Fibroblast of lung (primary cell): ENCODE data around the gene PGK2. TPM values are rescaled to one million over a fixed set of nuclear protein-coding genes. Genes with fewer than 3 reads are reported as not detected.

ENCODE experiments used
- DNase-seq, 2 donors: peaks; one replicate each; pipeline versions ENCODE4 v3.0.0 to v3.0.0-alpha.2; 2010; ENCODE audit warnings: low read depth in 2 of 2
- H2AFZ ChIP-seq: 2 replicates; pipeline ENCODE4 v1.5.1; 2012; ENCODE audit warnings: low read length, control low read depth, inconsistent platforms
- H3K27ac ChIP-seq: 2 replicates; pipeline ENCODE4 v1.5.1; 2011; ENCODE audit warnings: low read length, control low read depth; ENCODE audit not compliant: insufficient read depth
- H3K27me3 ChIP-seq: 2 replicates; pipeline ENCODE4 v1.5.1; 2011; ENCODE audit warnings: mild to moderate bottlenecking, low read length; ENCODE audit not compliant: control insufficient read depth, insufficient read depth
- H3K36me3 ChIP-seq: 2 replicates; pipeline ENCODE4 v1.5.1; 2011; ENCODE audit warnings: low read length; ENCODE audit not compliant: control insufficient read depth, insufficient read depth
- H3K4me1 ChIP-seq: 2 replicates; pipeline ENCODE4 v1.5.1; 2011; ENCODE audit warnings: low read length; ENCODE audit not compliant: control insufficient read depth, insufficient read depth; ENCODE audit errors: extremely low read depth
- H3K4me2 ChIP-seq: 2 replicates; pipeline ENCODE4 v1.5.1; 2011; ENCODE audit warnings: low read length, control low read depth; ENCODE audit not compliant: insufficient read depth; ENCODE audit errors: extremely low read depth
- H3K4me3 ChIP-seq, 4 experiments: fragments of 200-600 bp in 1 of 4; sonication (generic) in 1 of 4; replicated peaks in 1 of 4; 2 replicates each; pipeline ENCODE4 v1.5.1; 2011 to 2016; ENCODE audit warnings: low read length in 4 of 4, low read depth in 3 of 4, mild to moderate bottlenecking in 3 of 4, control low read depth in 2 of 4, inconsistent platforms in 1 of 4, mixed read lengths in 1 of 4; ENCODE audit not compliant: insufficient read depth in 1 of 4; ENCODE audit errors: control extremely low read depth in 1 of 4
- H3K79me2 ChIP-seq: 2 replicates; pipeline ENCODE4 v1.5.1; 2012; ENCODE audit warnings: mild to moderate bottlenecking, low read length, inconsistent platforms; ENCODE audit not compliant: control insufficient read depth, insufficient read depth
- H3K9ac ChIP-seq: 2 replicates; pipeline ENCODE4 v1.5.1; 2011; ENCODE audit warnings: mild to moderate bottlenecking, low read length, control low read depth; ENCODE audit not compliant: insufficient read depth
- H3K9me3 ChIP-seq: 2 replicates; pipeline ENCODE4 v1.5.1; 2012; ENCODE audit warnings: low read depth, low read length; ENCODE audit not compliant: control insufficient read depth, insufficient read depth
- H4K20me1 ChIP-seq: 2 replicates; pipeline ENCODE4 v1.5.1; 2011; ENCODE audit warnings: low read length; ENCODE audit not compliant: control insufficient read depth, insufficient read depth; ENCODE audit errors: extremely low read depth
- EZH2 ChIP-seq: IDR thresholded peaks from 2 replicates; pipeline ENCODE4 v1.5.1; 2012; ENCODE audit warnings: low read length, control low read depth, mild to moderate bottlenecking; ENCODE audit errors: missing control alignments
- polyA plus RNA-seq, 2 donors: library from polyadenylated mRNA; depleted of rRNA in 1 of 2; stranded (reverse) in 1 of 2; unstranded in 1 of 2; fragments of >200 nt; gene quantifications; 2 replicates each; pipeline ENCODE4 v1.2.1, GENCODE V29; 2011 to 2012; ENCODE audit warnings: missing spikeins in 1 of 2
- total RNA-seq: library from RNA; depleted of rRNA; stranded (reverse); fragments of >200 nt; gene quantifications from 2 replicates; pipeline ENCODE4 v1.2.1, GENCODE V29; 2014
- TF ChIP-seq, protein P1 (sequence below), 2 donors: IDR thresholded peaks in 1 of 2; conservative IDR thresholded peaks in 1 of 2; 1 replicate in 1 of 2; 2 replicates in 1 of 2; pipeline ENCODE4 v1.5.1; 2011 to 2012; ENCODE audit warnings: low read length in 2 of 2, control low read depth in 1 of 2, inconsistent platforms in 1 of 2, low read depth in 1 of 2, mild to moderate bottlenecking in 1 of 2

The PGK2 gene
- total and polyA plus RNA-seq, 2 donors (not counting 1 experiment from before 2014, with no cell fraction given), result not detected

DNA sequence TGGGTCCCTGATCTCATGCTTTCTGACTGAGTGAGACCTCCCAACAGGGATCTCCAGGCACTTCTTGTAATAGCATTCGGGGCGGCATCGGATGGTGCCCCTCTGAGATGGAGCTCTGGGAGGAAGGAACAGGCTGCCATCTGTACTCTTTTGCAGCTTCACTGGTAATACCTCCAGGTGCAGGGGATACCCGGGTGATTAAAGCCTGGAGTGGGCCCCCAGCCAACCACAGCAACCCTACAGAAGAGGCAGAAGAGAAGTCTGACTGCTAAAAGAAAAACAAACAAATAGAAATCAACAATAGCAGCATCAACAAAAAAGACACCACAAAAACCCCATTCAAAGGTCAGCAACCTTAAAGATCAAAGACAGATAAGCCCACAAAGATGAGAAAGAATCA, 19.1 kb upstream of the PGK2 start:
- no peak overlapping the region for H2AFZ ChIP-seq
- no peaks in the 10 kb centered on the region for H3K4me1 ChIP-seq
- no peaks in the 10 kb centered on the region for H3K27me3 ChIP-seq

DNA sequence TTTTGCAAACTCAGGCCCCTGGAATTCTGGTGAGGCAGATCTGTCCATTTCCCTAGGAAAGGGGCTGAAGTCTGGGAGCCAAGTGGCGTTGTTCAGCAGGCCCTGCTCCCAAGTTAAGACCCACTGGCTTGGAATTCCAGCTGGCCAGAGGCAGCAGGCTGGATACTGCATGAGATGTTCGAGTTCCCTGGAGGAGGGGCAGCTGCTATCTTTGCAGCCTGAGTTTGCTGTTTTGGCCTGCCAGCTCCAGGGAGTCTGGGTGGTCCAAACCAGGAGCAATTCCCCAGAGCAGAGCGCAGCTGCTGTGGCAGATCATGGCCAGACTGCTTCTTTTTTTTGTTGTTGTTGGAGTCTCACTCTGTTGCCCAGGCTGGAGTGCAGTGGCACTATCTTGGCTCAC, 18.2 kb upstream of the PGK2 start:
- H3K4me3 ChIP-seq, result no peak overlapping the region
- no peaks in the 10 kb centered on the region for H3K9me3 ChIP-seq
- no peak for DNase-seq
- H3K9ac ChIP-seq, result no peak overlapping the region
- no peaks in the 10 kb centered on the region for H3K4me1 ChIP-seq
- H3K79me2 ChIP-seq, result no peaks in the 10 kb centered on the region
- H2AFZ ChIP-seq, result no peak overlapping the region
- no peaks in the 10 kb centered on the region for H3K27me3 ChIP-seq
- no peak overlapping the region for H3K4me2 ChIP-seq
- H3K36me3 ChIP-seq, result no peaks in the 10 kb centered on the region
- no peaks in the 10 kb centered on the region for H4K20me1 ChIP-seq
- no peak overlapping the region for H3K27ac ChIP-seq
- TF ChIP-seq EZH2, result no peak
- TF ChIP-seq, protein P1, sequence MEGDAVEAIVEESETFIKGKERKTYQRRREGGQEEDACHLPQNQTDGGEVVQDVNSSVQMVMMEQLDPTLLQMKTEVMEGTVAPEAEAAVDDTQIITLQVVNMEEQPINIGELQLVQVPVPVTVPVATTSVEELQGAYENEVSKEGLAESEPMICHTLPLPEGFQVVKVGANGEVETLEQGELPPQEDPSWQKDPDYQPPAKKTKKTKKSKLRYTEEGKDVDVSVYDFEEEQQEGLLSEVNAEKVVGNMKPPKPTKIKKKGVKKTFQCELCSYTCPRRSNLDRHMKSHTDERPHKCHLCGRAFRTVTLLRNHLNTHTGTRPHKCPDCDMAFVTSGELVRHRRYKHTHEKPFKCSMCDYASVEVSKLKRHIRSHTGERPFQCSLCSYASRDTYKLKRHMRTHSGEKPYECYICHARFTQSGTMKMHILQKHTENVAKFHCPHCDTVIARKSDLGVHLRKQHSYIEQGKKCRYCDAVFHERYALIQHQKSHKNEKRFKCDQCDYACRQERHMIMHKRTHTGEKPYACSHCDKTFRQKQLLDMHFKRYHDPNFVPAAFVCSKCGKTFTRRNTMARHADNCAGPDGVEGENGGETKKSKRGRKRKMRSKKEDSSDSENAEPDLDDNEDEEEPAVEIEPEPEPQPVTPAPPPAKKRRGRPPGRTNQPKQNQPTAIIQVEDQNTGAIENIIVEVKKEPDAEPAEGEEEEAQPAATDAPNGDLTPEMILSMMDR (conservative IDR thresholded peaks at IDR 0.05 in 1 of 2, IDR thresholded peaks at IDR 0.05 in 1 of 2; ENCODE audit: low read depth in 1 of 2, low read length in 2 of 2), result no peak

More for the DNA sequence above, 19.1 kb upstream of the PGK2 start:
- no peak overlapping the region for H3K4me2 ChIP-seq
- no peak overlapping the region for H3K4me3 ChIP-seq
- DNase-seq, result no peak
- no peak overlapping the region for H3K27ac ChIP-seq
- H3K79me2 ChIP-seq, result no peaks in the 10 kb centered on the region
- H3K36me3 ChIP-seq, result no peaks in the 10 kb centered on the region
- no peaks in the 10 kb centered on the region for H3K9me3 ChIP-seq
- no peak overlapping the region for H3K9ac ChIP-seq
- no peak for TF ChIP-seq EZH2
- TF ChIP-seq, protein P1 (conservative IDR thresholded peaks at IDR 0.05 in 1 of 2, IDR thresholded peaks at IDR 0.05 in 1 of 2; ENCODE audit: low read depth in 1 of 2, low read length in 2 of 2), result no peak
- H4K20me1 ChIP-seq, result no peaks in the 10 kb centered on the region

DNA sequence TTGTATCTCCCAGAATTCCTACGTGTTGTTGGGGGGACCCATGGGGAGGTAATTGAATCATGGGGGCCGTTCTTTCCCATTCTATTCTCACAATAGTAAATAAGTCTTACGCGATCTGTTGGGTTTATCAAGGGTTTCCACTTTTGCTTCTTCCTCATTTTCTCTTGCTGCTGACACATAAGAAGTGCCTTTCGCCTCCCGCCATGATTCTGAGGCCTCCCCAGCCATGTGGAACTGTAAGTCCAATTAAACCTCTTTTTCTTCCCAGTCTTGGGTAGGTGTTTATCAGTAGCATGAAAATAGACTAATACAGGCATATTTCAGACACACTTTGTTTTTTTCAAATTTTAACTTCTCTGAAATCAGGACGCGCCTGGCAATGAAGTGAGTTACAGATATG, 14.4 kb upstream of the PGK2 start:
- Histone ChIP-seq H3K9me3 (no peaks in the 10 kb centered on the region), H3K4me2 (no peak overlapping the region), H3K27me3 (no peaks in the 10 kb centered on the region), H3K4me1 (no peaks in the 10 kb centered on the region), H4K20me1 (no peaks in the 10 kb centered on the region), H3K27ac (no peak overlapping the region), H3K4me3 (no peak overlapping the region), H3K79me2 (no peaks in the 10 kb centered on the region), H2AFZ (no peak overlapping the region), H3K36me3 (no peaks in the 10 kb centered on the region), H3K9ac (no peak overlapping the region)
- no peak for TF ChIP-seq EZH2
- TF ChIP-seq, protein P1 (conservative IDR thresholded peaks at IDR 0.05 in 1 of 2, IDR thresholded peaks at IDR 0.05 in 1 of 2; ENCODE audit: low read depth in 1 of 2, low read length in 2 of 2), result no peak
- no peak for DNase-seq
